Stimulated activated CD8-positive, alpha-beta memory T cell treated with anti-CD3 and anti-CD28 coated beads, Interleukin-15, amount 100 ng/mL, for 4 hours (primary cell): ENCODE measurements around the gene TBC1D30.

ENCODE experiments used
- DNase-seq, 2 donors: peaks; one replicate each; pipeline ENCODE4 v3.0.0-alpha.2; 2020; ENCODE audit warnings: low read depth in 2 of 2

TBC1D30 gene

GRCh38 chr12:64864319-64864718 lies 39.9 kb downstream of the TBC1D30 start:
- no peak for DNase-seq

- DNase-seq = no peak
These were observed 50.7 kb downstream of the TBC1D30 start for GRCh38 chr12:64875186-64875585.

GRCh38 chr12:64876388-64877071 lies 52.1 kb downstream of the TBC1D30 start:
- DNase-seq = no peak

- no peak for DNase-seq
These were observed 53.0 kb downstream of the TBC1D30 start for GRCh38 chr12:64877363-64878004.

- DNase-seq = no peak
These were observed 58.2 kb downstream of the TBC1D30 start for GRCh38 chr12:64882687-64883086.

- DNase-seq = no peak
These were observed 59.1 kb downstream of the TBC1D30 start for GRCh38 chr12:64883264-64884163.

DNA sequence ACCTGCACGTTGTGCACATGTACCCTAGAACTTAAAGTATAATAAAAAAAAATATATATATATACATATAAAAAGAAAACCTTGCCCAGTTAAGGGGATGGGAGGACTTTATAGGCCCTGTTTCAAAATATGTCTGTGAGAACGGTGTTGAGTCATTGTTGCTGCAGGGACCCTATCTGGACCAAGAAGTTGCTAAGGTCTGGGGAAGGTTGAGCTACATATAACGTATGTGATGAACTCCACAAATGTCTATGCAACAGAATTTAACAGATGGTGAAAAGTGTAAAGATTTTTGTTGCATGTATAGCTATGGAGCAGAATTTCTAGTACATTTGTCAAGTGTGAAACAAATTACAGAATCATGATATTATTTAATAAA lies 59.7 kb downstream of the TBC1D30 start:
- DNase-seq = no peak

- DNase-seq = no peak
These were observed 60.3 kb downstream of the TBC1D30 start for GRCh38 chr12:64884728-64885127.

- no peak for DNase-seq
These were observed 65.2 kb downstream of the TBC1D30 start for GRCh38 chr12:64889434-64890216.

DNA sequence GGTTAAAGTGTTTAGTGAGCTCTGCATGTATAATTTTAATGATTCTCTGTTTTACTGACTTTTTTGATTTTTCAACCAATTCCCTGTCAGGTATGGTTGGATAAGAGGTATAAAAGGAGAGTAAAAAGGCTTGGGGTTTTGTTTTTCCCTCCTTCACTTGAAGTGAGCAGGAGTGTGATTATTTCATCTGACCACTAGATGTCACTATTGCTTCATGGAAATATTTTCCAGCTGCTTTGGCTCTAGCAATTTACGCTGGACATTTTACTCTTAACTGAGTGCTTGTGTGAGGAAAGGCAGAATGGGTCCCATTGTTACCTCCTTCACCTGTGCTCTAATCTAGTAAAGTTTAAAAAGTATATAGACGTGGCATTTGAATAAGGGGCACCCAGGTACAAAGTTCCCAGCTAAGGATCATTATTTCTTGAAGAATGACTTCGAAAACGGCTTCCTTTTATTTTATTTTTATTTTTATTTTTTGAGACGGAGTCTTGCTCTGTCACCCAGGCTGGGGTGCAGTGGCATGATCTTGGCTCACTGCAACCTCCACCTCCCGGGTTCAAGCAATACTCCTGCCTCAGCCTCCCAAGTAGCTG lies 66.5 kb downstream of the TBC1D30 start:
- DNase-seq = no peak

DNA sequence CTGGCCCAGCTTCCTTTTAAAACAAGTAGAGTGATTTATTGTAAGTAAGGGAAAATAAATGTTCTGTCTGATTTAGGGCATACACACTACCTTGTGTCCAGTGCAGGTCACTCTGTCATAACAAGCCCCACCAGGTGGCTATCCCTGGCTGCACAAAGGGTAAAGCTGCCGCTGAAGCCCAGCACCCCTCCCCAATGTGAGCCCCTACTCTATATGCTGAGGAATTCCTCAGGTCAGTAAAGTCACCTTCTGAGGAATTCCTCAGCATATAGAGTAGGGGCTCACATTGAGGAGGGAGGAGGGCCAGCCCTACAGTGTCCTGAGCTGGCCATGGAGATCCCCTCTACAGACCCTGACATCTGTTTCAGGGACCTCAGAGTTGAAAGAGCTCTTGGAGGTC lies 67.2 kb downstream of the TBC1D30 start:
- no peak for DNase-seq

GRCh38 chr12:64892561-64892960 lies 68.1 kb downstream of the TBC1D30 start:
- DNase-seq = no peak

DNA sequence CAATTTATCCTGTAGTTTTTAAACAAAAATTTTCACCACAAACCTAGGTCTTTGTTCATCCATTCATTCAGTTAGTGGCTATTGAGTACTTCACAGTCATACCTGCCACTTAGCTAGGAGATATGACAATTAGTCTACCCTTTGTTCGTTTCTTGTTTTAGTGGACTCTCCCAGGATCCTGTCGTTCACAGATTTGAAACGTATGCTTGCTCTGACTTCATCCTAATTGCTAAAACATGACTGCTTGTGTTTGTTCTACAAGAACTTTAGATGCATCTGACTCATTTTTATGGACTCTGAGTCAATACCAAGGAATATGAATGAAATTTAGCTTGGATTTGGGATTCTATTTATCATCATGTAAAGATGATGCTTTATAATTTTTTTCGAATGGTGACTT lies 69.5 kb downstream of the TBC1D30 start:
- DNase-seq = no peak

DNA sequence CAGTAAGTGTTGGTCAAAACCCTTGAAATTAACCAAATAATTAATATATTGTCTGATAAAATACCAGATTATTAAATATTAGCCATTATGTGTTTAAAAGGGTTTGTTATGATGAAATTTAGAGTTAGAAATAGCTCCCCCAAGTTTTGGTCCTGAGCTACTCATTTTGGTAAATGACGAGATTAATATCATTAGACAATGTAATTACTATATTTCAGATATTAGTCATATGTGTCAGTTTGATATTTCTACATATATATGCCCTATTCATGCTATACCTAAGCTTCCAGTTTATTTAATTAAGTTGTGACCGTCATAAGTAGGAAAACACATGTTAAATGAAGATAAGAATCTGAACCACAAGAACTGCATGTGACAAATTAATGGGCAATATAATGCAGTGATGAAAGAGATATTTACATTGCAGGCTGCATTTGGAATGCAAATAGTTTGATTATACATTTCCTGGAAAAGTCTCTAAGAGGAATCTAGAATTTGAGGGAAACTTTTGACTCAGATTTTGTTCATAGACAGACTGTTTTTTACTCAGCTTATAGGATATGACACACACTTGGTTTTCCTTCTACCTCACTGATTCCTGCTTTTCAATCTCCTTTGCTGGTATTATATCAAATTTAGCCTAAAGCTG lies 70.5 kb downstream of the TBC1D30 start:
- no peak for DNase-seq

DNA sequence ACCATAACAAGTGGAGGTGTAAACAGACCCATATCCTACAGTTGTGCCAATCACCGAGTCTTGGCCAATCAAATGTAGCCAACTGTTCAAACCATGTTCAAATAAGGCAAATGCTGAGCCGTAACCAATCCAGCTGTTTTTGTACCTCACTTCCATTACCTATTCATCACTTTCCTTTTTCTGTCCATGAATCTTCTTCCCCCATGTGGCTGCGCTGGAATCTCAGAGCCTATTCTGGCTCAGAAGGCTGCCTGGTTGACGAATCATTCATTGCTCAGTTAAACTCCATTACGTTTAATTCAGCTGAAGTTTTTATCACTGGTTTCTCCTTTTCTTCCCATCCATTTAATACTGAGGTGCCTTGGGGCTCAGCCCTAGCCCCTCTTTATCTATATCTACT lies 71.1 kb downstream of the TBC1D30 start:
- DNase-seq = no peak

GRCh38 chr12:64900540-64900939 lies 76.1 kb downstream of the TBC1D30 start:
- no peak for DNase-seq

DNA sequence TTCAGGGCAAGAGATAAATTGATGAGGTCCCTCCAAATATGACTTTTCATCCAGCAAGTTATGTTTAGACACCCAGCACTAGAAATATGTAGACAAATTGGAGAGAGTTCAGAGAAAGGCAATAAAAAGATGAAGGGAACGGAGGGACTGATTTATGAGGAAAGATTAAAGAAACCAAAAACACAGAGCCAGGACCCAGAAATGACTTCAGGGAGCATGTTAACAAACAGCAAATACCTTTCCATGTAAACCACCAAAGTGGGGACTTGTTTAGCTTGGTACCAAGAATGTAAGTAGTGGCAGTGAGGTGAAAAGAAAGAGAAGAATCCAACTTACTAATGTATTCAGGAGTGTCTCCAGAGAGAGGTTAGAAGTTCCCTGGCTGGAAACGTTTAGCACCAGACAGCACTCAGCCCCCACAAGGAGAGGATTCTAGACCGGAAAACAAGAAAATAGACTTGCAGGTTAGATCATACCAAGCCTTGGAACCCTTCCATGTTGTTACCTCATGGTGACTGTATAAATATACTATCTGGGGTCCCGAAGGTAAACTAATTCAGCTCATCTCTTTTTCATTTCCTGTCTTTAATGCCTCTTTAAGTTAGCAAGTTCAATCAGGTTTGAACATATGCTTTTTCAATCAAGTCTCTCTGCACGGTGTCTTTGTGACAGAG lies 79.2 kb downstream of the TBC1D30 start:
- DNase-seq = no peak

DNA sequence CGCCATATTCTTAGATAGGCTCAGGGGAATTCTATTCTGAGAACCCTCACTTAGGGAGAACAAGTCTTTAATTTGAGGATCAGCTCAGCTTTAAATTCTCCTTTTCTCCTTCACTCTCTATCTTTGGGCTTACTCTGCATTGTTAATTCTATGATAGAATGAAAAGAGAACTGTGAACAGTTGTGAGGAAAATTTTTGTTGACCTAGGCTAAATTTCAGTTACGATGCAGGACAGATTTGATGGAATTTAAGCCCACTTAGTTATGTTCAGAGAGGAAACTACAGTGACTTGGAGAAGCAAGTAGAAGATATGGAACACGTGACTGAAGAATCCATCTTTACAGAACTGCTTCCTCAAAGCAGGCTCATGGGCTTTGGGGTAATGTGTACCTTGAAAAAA lies 82.7 kb downstream of the TBC1D30 start:
- DNase-seq = no peak

DNA sequence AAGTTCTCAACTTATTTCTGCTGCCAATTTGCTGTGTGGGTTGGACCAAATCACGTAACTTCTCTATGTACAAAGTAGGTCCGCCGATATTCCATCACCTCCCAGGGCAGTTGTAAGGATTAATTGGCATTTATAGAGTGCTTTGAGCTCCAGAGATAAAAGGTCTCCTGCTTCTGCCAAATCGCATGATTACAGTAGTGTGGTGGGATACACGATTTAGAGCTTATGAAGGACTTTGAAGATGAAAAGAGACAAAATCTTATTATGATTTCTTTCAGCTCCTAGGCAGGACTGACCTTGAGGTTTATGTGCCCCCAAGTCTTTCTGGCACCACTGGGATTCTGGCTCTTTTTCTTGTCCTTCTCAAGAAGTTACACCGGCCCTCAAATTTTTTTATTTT lies 84.7 kb downstream of the TBC1D30 start:
- no peak for DNase-seq

DNA sequence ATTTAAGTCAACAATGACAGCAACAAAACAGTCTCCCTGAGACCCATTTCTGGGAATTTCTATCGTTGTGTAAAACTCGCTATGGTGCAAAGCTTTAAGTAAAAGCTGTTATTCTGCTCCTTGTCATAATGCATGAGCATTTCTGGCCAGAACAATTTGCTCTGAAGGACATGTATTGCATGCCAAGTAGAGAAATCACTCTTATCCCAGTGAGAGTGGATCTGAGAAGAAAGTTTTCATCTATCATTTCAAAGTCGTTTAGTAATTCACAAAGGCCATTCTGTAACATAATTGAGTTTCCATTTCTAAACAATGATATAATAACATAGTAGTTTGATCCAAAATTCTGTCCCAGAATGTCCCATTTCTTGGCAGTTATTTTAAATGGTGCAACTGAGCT lies 86.6 kb downstream of the TBC1D30 start:
- no peak for DNase-seq
